Endodermal cell (in vitro differentiated cells): ENCODE measurements around the gene CFAP97D2. TPM values are rescaled to one million over a fixed set of nuclear protein-coding genes. Genes with fewer than 3 reads are reported as not detected.

ENCODE experiments used
- DNase-seq: peaks from one replicate; pipeline ENCODE4 v3.0.0-alpha.2; 2017
- H3K27ac ChIP-seq: 2 replicates; pipeline ENCODE4 v1.5.1; 2013; ENCODE audit warnings: mild to moderate bottlenecking, low read depth, low read length, moderate library complexity
- H3K27me3 ChIP-seq: 2 replicates; pipeline ENCODE4 v1.6.1; 2013; ENCODE audit warnings: mild to moderate bottlenecking, low read length, moderate library complexity; ENCODE audit not compliant: insufficient read depth, control insufficient read depth, poor library complexity, severe bottlenecking
- H3K36me3 ChIP-seq: 2 replicates; pipeline ENCODE4 v1.7.0; 2013; ENCODE audit warnings: mild to moderate bottlenecking, low read length, moderate library complexity; ENCODE audit not compliant: control insufficient read depth, insufficient read depth
- H3K4me1 ChIP-seq: one replicate; pipeline ENCODE4 v1.7.0; 2013; ENCODE audit warnings: low read length; ENCODE audit not compliant: control insufficient read depth, insufficient read depth
- H3K4me3 ChIP-seq: 2 replicates; pipeline ENCODE4 v1.5.1; 2013; ENCODE audit warnings: mild to moderate bottlenecking, low read length, moderate library complexity
- H3K9ac ChIP-seq: 2 replicates; pipeline ENCODE4 v1.6.1; 2013; ENCODE audit warnings: mild to moderate bottlenecking, low read length, moderate library complexity; ENCODE audit not compliant: poor library complexity, severe bottlenecking; ENCODE audit errors: extremely low read depth
- H3K9me3 ChIP-seq: 2 replicates; pipeline ENCODE4 v1.6.1; 2013; ENCODE audit warnings: mild to moderate bottlenecking, low read length, moderate library complexity; ENCODE audit not compliant: control insufficient read depth
- H3K27ac Mint-ChIP-seq: 2 replicates; pipeline ENCODE4 v1.8.0; 2020; ENCODE audit warnings: mixed read lengths
- H3K27me3 Mint-ChIP-seq: 2 replicates; pipeline ENCODE4 v1.8.0; 2021; ENCODE audit warnings: mild to moderate bottlenecking, mixed read lengths; ENCODE audit not compliant: insufficient read depth
- H3K36me3 Mint-ChIP-seq: 2 replicates; pipeline ENCODE4 v1.8.0; 2020; ENCODE audit warnings: low read depth, mixed read lengths
- H3K4me1 Mint-ChIP-seq: 2 replicates; pipeline ENCODE4 v1.8.0; 2020; ENCODE audit warnings: mixed read lengths
- H3K4me3 Mint-ChIP-seq: 2 replicates; pipeline ENCODE4 v1.8.0; 2020; ENCODE audit warnings: mild to moderate bottlenecking, moderate library complexity, mixed read lengths
- H3K9me3 Mint-ChIP-seq: 2 replicates; pipeline ENCODE4 v1.8.0; 2020; ENCODE audit warnings: mild to moderate bottlenecking, mixed read lengths
- CTCF ChIP-seq: fragments of 200-600 bp; sonication (generic); conservative IDR thresholded peaks from 2 replicates; pipeline ENCODE4 v1.5.0; 2021; ENCODE audit warnings: antibody characterized with exemption, mild to moderate bottlenecking
- WGBS, 2 experiments: methylation state at CpG; one replicate each; pipeline versions ENCODE4 v1.1.5 to v1.1.7; 2013; ENCODE audit warnings: missing lambda C conversion rate in 2 of 2, mixed read lengths in 1 of 2; ENCODE audit not compliant: insufficient coverage in 1 of 2, insufficient read length in 1 of 2; 5-methylcytosine and 5-hydroxymethylcytosine counted together
- total RNA-seq, 2 donors: library from RNA; stranded (reverse); fragmentation: NEBNext Ultra II Directional in 1 of 2; extraction: Animal tissue kit (Norgen Biotek cat#: 25700) in 1 of 2; gene quantifications; 2 replicates in 1 of 2; 3 replicates in 1 of 2; pipeline ENCODE4 v1.2.1, GENCODE V29; 2021

CFAP97D2 gene
- total RNA-seq, 2 donors from 2014 or later = not detected

DNA sequence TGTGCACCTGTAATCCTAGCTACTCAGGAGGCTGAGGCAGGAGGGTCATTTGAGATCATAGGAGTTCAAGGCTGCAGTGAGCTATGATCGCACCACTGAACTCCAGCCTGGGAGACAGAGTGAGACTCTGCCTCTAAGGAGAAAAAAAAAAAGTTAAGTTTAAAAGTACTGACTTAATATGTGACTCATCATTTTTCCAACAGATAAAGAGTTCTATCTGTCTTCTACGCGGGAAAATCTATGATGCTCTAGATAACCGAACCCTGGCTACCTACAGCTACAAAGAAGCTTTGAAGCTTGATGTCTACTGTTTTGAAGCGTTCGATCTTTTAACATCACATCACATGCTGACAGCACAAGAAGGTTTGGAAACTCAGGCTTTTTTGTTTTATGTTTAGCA, 62.9 kb downstream of the CFAP97D2 start:
- DNase-seq = no peak
- H3K36me3 Mint-ChIP-seq = peaks cover 84% of the 10 kb centered on the region
- no peak overlapping the region for H3K4me3 ChIP-seq
- H3K9me3 ChIP-seq = no peaks in the 10 kb centered on the region
- no peaks in the 10 kb centered on the region for H3K9me3 Mint-ChIP-seq
- no peak overlapping the region for H3K27ac Mint-ChIP-seq
- H3K4me1 Mint-ChIP-seq = no peaks in the 10 kb centered on the region
- peaks cover 95% of the 10 kb centered on the region for H3K36me3 ChIP-seq
- no peaks in the 10 kb centered on the region for H3K4me1 ChIP-seq
- H3K4me3 Mint-ChIP-seq = no peak overlapping the region
- no peak overlapping the region for H3K27ac ChIP-seq
- no peaks in the 10 kb centered on the region for H3K27me3 Mint-ChIP-seq
- no peak for TF ChIP-seq CTCF
- WGBS, 2 experiments = 96 to 98% methylated on average over 5 to 6 of the region's 6 CpGs
- H3K9ac ChIP-seq = no peak overlapping the region
- H3K27me3 ChIP-seq = no peaks in the 10 kb centered on the region

DNA sequence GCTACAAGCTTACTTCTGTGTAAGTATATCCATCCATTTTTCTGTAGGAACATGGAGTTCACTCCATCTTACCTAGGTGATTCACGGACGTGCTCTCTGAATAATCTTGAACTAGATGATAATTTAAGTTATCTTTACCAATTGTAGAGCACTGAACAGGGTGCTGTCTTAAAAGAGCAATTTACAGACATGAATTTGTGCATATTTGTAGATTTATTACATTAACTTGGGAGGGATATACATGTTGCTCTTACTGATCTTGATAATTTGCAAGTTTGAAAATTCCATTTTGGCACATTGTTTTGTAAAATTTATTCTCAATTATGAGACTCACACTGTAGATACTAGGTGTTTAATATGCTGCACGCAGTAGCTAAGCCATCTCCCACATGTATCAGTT, 64.9 kb downstream of the CFAP97D2 start:
- Mint-ChIP-seq H3K36me3 (peaks cover 90% of the 10 kb centered on the region), H3K4me3 (no peak overlapping the region), H3K27ac (no peak overlapping the region), H3K9me3 (no peaks in the 10 kb centered on the region), H3K4me1 (no peaks in the 10 kb centered on the region), H3K27me3 (no peaks in the 10 kb centered on the region)
- Histone ChIP-seq H3K27me3 (no peaks in the 10 kb centered on the region), H3K9me3 (peaks cover 8% of the 10 kb centered on the region), H3K9ac (no peak overlapping the region), H3K4me1 (no peaks in the 10 kb centered on the region), H3K36me3 (peaks cover 95% of the 10 kb centered on the region), H3K27ac (no peak overlapping the region), H3K4me3 (no peak overlapping the region)
- DNase-seq = no peak
- no peak for TF ChIP-seq CTCF
- WGBS, 2 experiments = 98% methylated on average over 3 of the region's 3 CpGs; no CpG with 5 or more reads in 1 of the 2 experiments

GRCh38 chr13:114244637-114245036, 65.6 kb downstream of the CFAP97D2 start:
- Histone ChIP-seq H3K4me1 (no peaks in the 10 kb centered on the region), H3K27ac (no peak overlapping the region), H3K4me3 (no peak overlapping the region), H3K9ac (no peak overlapping the region), H3K27me3 (no peaks in the 10 kb centered on the region), H3K9me3 (peaks cover 8% of the 10 kb centered on the region), H3K36me3 (peaks cover 95% of the 10 kb centered on the region)
- DNase-seq = no peak
- Mint-ChIP-seq H3K27ac (no peak overlapping the region), H3K36me3 (peaks cover 89% of the 10 kb centered on the region), H3K4me3 (no peak overlapping the region), H3K4me1 (no peaks in the 10 kb centered on the region), H3K9me3 (no peaks in the 10 kb centered on the region), H3K27me3 (no peaks in the 10 kb centered on the region)
- TF ChIP-seq CTCF = peak; percentile 16
- WGBS, 2 experiments = 95% methylated on average over 4 of the region's 5 CpGs; no CpG with 5 or more reads in 1 of the 2 experiments
